ENCODE results near the gene EGFL7.

DNA sequence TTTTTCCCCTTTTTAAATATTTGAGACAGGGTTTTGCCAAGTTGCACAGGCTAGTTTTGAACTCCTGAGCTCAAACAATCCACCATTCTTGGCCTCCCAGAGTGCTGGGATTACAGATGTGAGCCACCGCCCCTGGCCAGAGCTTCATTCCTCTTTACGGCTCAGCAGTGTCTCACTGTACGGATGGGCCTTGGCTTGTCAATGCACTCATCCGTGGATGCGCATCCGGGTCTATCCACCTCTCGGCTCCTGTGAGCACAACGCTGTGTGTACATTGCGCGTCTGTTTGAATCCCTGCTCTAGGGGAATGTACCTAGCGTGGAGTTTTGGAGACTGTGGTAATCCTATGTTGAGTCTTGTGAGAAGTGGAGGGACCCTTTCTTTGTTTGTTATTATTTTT is 10.9 kb upstream of the EGFL7 start:
- TF ChIP-seq CTCF (conservative IDR thresholded peaks at IDR 0.05) (no peak), EZH2 (IDR thresholded peaks at IDR 0.05; ENCODE audit: low read depth) (no peak)
